SH-SY5Y (cell line): Measurements from ENCODE around the gene LRTM2.

ENCODE experiments used
- GATA2 ChIP-seq: IDR thresholded peaks from 2 replicates; pipeline ENCODE4 v1.6.1; 2011; ENCODE audit warnings: mild to moderate bottlenecking, low read depth, low read length
- GATA3 ChIP-seq: IDR thresholded peaks from 2 replicates; pipeline ENCODE4 v1.6.1; 2011; ENCODE audit warnings: low read depth, mild to moderate bottlenecking, low read length, moderate library complexity

Gene LRTM2

GRCh38 chr12:1804545-1805332 lies 15.6 kb upstream of the LRTM2 start:
- TF ChIP-seq GATA3 (no peak), GATA2 (no peak)

DNA sequence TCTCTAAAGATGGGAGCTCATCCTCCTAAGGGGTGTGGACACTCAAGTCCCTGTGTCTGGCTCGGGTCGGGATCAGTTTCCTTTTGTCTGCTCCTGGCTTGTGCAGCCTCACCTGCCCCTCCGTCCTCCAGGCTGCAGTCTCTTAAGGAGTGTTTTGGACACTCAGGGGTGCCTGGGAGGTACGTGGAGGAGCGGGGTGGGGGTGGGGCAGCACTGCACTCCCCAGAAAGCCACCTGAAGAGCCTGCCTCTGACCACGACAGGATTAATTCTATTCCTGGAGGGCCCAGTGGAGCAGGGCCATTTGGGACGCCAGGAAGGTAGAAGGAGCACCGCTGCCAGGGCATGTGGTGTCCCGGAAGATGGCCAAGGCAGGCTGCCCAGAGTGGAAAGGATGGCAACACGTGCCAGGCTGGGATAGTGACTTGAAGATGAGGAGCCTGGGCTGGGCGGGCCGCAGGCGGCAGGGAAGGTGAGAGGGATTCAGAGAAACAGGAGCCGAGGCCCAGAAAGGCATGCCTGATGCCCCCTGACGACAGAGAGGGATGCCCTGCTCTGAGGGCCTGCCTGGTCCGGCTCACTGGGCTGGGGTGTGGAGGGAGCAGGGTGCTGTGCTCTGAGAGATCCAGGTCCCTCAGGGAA lies 14.8 kb upstream of the LRTM2 start:
- TF ChIP-seq GATA3 (no peak), GATA2 (no peak)

GRCh38 chr12:1806301-1807086 lies 13.9 kb upstream of the LRTM2 start:
- TF ChIP-seq GATA3 (no peak), GATA2 (no peak)

DNA sequence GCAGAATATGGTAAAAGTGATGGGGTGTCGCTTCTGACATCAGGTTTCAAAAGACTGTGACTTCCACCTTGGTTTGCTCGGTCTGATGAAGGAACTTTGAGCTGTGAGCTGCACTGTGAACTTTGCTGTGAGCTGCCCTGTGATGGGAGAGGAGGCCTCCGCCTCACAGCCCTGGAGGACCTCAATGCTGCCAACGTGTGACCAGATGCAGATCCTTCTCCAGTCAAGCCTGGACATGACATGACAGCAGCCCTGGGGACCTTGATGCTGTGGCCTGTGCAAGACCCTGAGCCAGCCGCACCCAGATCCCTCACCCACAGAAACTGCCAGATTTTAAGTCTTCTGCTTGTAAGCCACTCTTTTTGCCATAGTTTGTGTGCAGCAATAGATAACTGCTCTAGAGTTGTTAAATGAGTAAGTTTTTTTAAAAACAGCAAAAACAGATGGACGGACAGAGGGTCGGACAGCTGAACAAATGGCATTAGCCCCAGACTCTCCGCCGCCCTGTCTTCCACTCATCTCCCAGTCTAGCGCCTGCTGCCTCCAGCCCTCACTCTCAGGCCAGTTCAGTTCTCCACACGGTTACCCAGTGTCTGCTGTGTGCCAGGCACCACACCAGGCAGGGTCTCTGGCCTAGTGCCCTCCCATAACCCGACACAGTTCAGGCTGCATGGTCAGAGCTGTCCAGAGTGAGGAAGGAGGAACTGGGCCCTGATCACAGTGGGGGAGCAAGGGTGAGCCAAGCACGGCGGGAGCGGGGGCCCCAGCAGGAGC lies 13.1 kb upstream of the LRTM2 start:
- no peak for TF ChIP-seq GATA2
- TF ChIP-seq GATA3 = no peak

DNA sequence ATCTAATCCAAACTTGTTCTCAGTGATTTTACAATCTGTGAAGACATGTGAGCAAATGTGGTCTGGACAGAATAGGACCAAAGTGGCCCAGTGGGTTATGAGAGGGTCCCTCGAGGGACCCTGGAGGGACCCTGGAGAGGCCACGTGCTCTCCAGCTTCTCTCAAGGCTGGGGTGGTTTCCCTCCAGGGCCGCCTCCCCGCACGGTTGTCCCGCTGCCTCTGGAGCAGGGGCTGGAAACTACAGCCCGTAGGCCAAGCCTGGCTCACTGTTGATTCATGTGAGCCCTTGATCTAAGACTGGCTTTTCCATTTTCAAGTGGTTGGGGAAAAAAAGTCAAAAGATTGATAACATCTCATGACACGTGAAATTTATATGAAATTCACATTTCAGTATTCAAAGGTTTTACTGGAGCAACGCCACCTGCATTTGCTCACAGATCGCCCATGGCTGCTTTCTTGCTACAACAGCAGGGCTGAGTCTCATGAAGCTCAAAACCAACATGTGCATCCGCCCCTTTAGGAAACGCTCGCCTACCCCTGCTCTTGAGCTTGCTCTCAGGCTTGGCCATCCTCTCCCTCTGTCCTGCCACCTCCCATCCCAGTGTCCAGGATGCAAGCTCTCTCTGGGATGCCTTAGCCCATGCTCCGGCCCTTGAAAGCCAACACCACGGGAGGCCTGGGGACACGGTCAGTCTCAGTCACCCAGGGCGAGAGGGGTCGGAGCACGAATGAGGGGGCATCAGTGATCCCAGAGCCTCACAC lies 12.1 kb upstream of the LRTM2 start:
- no peak for TF ChIP-seq GATA3
- no peak for TF ChIP-seq GATA2

DNA sequence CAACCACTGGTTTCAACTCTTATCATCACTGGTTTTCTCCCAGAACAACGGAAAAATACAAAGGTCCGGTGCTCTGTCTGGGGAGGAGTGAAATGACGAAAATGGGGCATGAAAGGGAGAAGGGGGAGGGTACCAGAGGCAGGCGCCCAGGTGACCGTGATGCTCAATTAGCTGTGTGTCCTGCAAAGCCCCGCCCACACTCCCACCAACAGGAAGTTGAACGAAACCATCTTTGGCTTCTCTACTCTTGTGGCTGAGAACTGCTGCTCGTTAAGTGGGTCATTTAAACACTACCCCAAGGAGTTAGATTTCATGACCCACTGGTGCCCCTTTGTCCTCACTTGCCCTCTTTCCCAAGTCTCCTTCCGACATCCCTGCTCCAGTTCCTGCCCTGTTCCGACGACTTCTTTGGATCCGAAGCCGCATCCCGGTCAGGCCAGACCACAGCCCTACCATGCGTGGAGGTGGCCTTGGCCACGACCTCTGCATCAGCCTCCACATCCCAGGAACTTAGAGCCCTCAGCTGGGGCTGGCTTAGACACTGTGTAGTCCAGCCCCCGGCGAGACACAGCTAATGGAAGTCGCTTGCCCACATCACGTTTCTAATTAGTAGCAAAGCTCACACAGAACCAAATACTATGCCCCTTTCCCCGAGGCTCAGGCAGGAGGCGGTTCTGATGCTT lies 11.4 kb upstream of the LRTM2 start:
- TF ChIP-seq GATA3 (no peak), GATA2 (no peak)

GRCh38 chr12:1809591-1810190 lies 10.7 kb upstream of the LRTM2 start:
- TF ChIP-seq GATA2 (no peak), GATA3 (no peak)

DNA sequence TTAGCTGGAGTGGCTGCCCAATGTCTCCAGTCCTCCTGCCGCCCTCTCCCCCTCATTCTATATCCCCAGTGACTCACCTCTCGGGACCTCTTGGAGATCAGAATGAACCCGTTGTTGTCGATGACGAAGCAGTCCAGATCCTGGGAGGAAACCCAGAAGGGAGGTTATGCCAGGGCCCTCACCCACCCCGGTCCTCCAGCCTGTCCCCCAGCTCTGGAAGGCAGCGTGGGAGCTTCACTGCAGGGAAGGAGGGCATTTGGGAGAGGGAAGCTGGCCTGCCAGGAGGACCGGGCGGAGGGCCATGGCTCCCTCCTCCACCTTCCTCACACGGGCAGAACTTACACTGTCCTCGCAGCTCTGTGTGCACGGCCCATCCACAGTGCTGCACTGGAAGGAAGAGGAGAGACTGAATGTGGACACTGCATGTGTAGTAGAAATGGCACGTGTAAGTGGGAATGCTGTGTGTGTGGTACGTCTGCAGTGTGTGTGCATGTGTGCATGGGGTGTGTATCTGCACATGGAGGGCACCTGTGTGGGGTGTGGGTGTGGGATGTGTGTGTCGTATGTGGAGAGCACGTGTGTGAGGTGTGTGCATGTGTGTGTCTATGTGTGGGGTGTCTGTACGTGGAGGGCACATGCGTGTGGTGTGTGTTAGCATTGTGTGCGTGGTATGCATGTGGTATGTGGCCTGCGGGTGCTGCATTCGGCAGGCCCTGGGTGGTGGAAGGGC lies 10.0 kb upstream of the LRTM2 start:
- TF ChIP-seq GATA2 (no peak), GATA3 (no peak)

DNA sequence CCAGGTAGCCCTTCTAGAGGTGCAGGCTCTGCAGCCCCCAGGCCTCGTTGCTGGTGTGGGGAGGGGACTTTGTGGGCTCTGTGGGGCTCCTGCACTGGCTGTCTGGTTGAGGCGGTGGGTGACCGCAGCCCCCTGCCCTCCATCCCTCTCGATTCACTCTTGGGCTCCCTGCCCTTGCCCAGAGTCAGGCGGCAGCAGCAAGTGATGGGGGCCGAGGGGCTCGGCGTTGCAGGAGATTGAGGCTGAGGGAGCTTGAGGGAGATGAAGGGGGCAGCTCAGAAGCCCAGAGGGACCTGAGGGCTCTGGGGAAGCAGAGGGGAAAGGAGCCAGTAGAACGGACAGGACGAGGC lies 9.5 kb upstream of the LRTM2 start:
- TF ChIP-seq GATA2 (no peak), GATA3 (no peak)

GRCh38 chr12:1811281-1811947 lies 9.0 kb upstream of the LRTM2 start:
- TF ChIP-seq GATA3 (no peak), GATA2 (no peak)

- TF ChIP-seq GATA2 = no peak
- TF ChIP-seq GATA3 = no peak
Observed at GRCh38 chr12:1811948-1812291, 8.4 kb upstream of the LRTM2 start.
